Neural progenitor cell (in vitro differentiated cells): Measurements from ENCODE around the gene AK4. TPM values are rescaled to one million over a fixed set of nuclear protein-coding genes. Genes with fewer than 3 reads are reported as not detected.

Experiments
- DNase-seq: peaks from one replicate; pipeline ENCODE4 v3.0.0-alpha.2; 2016; ENCODE audit warnings: low spot score
- H2AFZ ChIP-seq: fragments of 200-600 bp; sonication (generic); replicated peaks from 2 replicates; pipeline ENCODE4 v1.6.1; 2016; ENCODE audit warnings: antibody characterized with exemption
- H3F3A ChIP-seq: fragments of 200-600 bp; sonication (generic); 2 replicates; pipeline ENCODE4 v1.6.1; 2016; ENCODE audit warnings: antibody characterized with exemption, low read depth
- H3K27ac ChIP-seq: fragments of 200-600 bp; sonication (generic); 2 replicates; pipeline ENCODE4 v1.5.1; 2016; ENCODE audit warnings: mild to moderate bottlenecking
- H3K27me3 ChIP-seq: fragments of 200-600 bp; sonication (generic); 2 replicates; pipeline ENCODE4 v1.6.1; 2016; ENCODE audit warnings: mild to moderate bottlenecking, moderate library complexity
- H3K36me3 ChIP-seq: fragments of 200-600 bp; sonication (generic); 2 replicates; pipeline ENCODE4 v1.5.1; 2016
- H3K4me1 ChIP-seq: fragments of 200-600 bp; sonication (generic); 2 replicates; pipeline ENCODE4 v1.6.1; 2016; ENCODE audit warnings: mixed run types
- H3K4me2 ChIP-seq: fragments of 200-600 bp; sonication (generic); 2 replicates; pipeline ENCODE4 v1.6.1; 2016
- H3K4me3 ChIP-seq: fragments of 200-600 bp; sonication (generic); 2 replicates; pipeline ENCODE4 v1.5.1; 2016
- H3K79me2 ChIP-seq: fragments of 200-600 bp; sonication (generic); 2 replicates; pipeline ENCODE4 v1.6.1; 2016; ENCODE audit warnings: low read depth
- H3K9ac ChIP-seq: fragments of 200-600 bp; sonication (generic); 2 replicates; pipeline ENCODE4 v1.6.1; 2016
- H3K9me3 ChIP-seq: fragments of 200-600 bp; sonication (generic); 2 replicates; pipeline ENCODE4 v1.5.1; 2016; ENCODE audit warnings: low read depth
- H4K20me1 ChIP-seq: fragments of 200-600 bp; sonication (generic); 2 replicates; pipeline ENCODE4 v1.6.1; 2016; ENCODE audit warnings: low read depth
- H3K27ac Mint-ChIP-seq: 3 replicates; pipeline ENCODE4 v1.8.0; 2021; ENCODE audit warnings: mixed read lengths
- H3K27me3 Mint-ChIP-seq: 2 replicates; pipeline ENCODE4 v1.8.0; 2022; ENCODE audit warnings: low read depth, mild to moderate bottlenecking, inconsistent platforms, moderate library complexity, mixed read lengths; ENCODE audit not compliant: insufficient read depth
- H3K36me3 Mint-ChIP-seq: 3 replicates; pipeline ENCODE4 v1.8.0; 2021; ENCODE audit warnings: mixed read lengths
- H3K4me1 Mint-ChIP-seq: 3 replicates; pipeline ENCODE4 v1.8.0; 2021; ENCODE audit warnings: mixed read lengths
- H3K4me3 Mint-ChIP-seq: 3 replicates; pipeline ENCODE4 v1.8.0; 2021; ENCODE audit warnings: mild to moderate bottlenecking, moderate library complexity, mixed read lengths
- H3K9me3 Mint-ChIP-seq: 3 replicates; pipeline ENCODE4 v1.8.0; 2020; ENCODE audit warnings: mixed read lengths
- CTCF ChIP-seq: fragments of 200-600 bp; sonication (generic); IDR thresholded peaks from 2 replicates; pipeline ENCODE4 v1.5.1; 2017; ENCODE audit warnings: antibody characterized with exemption, mild to moderate bottlenecking
- EZH2 ChIP-seq: fragments of 200-600 bp; sonication (generic); IDR thresholded peaks from 2 replicates; pipeline ENCODE4 v1.6.1; 2017; ENCODE audit warnings: antibody characterized with exemption, mild to moderate bottlenecking, moderate library complexity
- EZH2phosphoT487 ChIP-seq: fragments of 200-600 bp; sonication (generic); IDR thresholded peaks from 2 replicates; pipeline ENCODE4 v1.6.1; 2017; ENCODE audit warnings: antibody characterized with exemption
- total RNA-seq: library from RNA; depleted of rRNA; stranded (reverse); fragments of >200 nt; gene quantifications from 2 replicates; pipeline ENCODE4 v1.2.3, GENCODE V29; 2015; ENCODE audit warnings: low replicate concordance

Gene AK4
- total RNA-seq, 1 donor from 2014 or later, result 31.5 TPM

GRCh38 chr1:65266476-65266875, 118.5 kb downstream of the AK4 start:
- H3K9me3 Mint-ChIP-seq, result no peaks in the 10 kb centered on the region
- H2AFZ ChIP-seq, result no peak overlapping the region
- peaks cover 4% of the 10 kb centered on the region for H3K27me3 Mint-ChIP-seq
- no peaks in the 10 kb centered on the region for H3K36me3 ChIP-seq
- H3K79me2 ChIP-seq, result no peaks in the 10 kb centered on the region
- no peak overlapping the region for H3K27ac Mint-ChIP-seq
- TF ChIP-seq CTCF (no peak), EZH2phosphoT487 (no peak), EZH2 (no peak)
- H3K27ac ChIP-seq, result no peak overlapping the region
- DNase-seq, result no peak
- H3K4me1 ChIP-seq, result peaks cover 16% of the 10 kb centered on the region
- H4K20me1 ChIP-seq, result no peaks in the 10 kb centered on the region
- peaks cover 18% of the 10 kb centered on the region for H3K4me1 Mint-ChIP-seq
- H3K27me3 ChIP-seq, result peaks cover 10% of the 10 kb centered on the region
- H3K4me2 ChIP-seq, result peak overlapping the region; percentile 84
- no peaks in the 10 kb centered on the region for H3K9me3 ChIP-seq
- no peak overlapping the region for H3K9ac ChIP-seq
- H3K4me3 ChIP-seq, result peak overlapping the region; percentile 51
- H3K36me3 Mint-ChIP-seq, result no peaks in the 10 kb centered on the region
- H3F3A ChIP-seq, result peaks cover 9% of the 10 kb centered on the region
- peak overlapping the region; percentile 84 for H3K4me3 Mint-ChIP-seq

DNA sequence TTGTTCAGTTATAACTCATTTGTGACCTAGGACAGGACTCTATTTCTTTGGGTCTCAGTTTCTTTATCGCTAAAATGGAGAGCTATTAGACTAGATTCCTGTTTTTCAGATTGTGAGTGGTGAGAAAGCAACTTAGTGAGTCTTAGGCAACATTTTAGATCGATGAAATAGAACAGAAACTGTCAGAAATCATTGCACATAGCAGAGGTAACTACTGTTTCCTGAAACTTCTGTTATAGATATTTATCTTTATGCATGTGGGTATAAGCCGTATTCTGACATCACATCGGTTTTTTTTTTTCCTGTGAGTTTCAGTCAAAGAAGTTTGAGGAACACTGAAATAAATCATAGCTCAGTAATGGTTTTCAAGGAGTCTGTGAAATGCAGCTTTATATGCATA, 119.3 kb downstream of the AK4 start:
- no peak overlapping the region for H3K27ac ChIP-seq
- Mint-ChIP-seq H3K9me3 (no peaks in the 10 kb centered on the region), H3K4me1 (peaks cover 18% of the 10 kb centered on the region), H3K4me3 (no peak overlapping the region), H3K27ac (no peak overlapping the region), H3K27me3 (peaks cover 4% of the 10 kb centered on the region), H3K36me3 (no peaks in the 10 kb centered on the region)
- peaks cover 10% of the 10 kb centered on the region for H3K27me3 ChIP-seq
- H2AFZ ChIP-seq, result no peak overlapping the region
- no peak overlapping the region for H3K4me2 ChIP-seq
- H3K9ac ChIP-seq, result no peak overlapping the region
- H3K4me1 ChIP-seq, result peaks cover 16% of the 10 kb centered on the region
- H3K4me3 ChIP-seq, result no peak overlapping the region
- TF ChIP-seq CTCF (no peak), EZH2phosphoT487 (no peak), EZH2 (no peak)
- no peaks in the 10 kb centered on the region for H4K20me1 ChIP-seq
- DNase-seq, result no peak
- no peaks in the 10 kb centered on the region for H3K36me3 ChIP-seq
- no peaks in the 10 kb centered on the region for H3K79me2 ChIP-seq
- H3F3A ChIP-seq, result peaks cover 9% of the 10 kb centered on the region
- no peaks in the 10 kb centered on the region for H3K9me3 ChIP-seq

GRCh38 chr1:65267683-65268082, 119.7 kb downstream of the AK4 start:
- no peaks in the 10 kb centered on the region for H3K9me3 ChIP-seq
- no peaks in the 10 kb centered on the region for H4K20me1 ChIP-seq
- H3K4me3 ChIP-seq, result no peak overlapping the region
- peaks cover 4% of the 10 kb centered on the region for H3K27me3 Mint-ChIP-seq
- H3F3A ChIP-seq, result peaks cover 9% of the 10 kb centered on the region
- peaks cover 10% of the 10 kb centered on the region for H3K27me3 ChIP-seq
- no peak overlapping the region for H3K27ac Mint-ChIP-seq
- no peak overlapping the region for H3K4me3 Mint-ChIP-seq
- peaks cover 18% of the 10 kb centered on the region for H3K4me1 Mint-ChIP-seq
- no peak for TF ChIP-seq CTCF
- TF ChIP-seq EZH2, result no peak
- no peaks in the 10 kb centered on the region for H3K79me2 ChIP-seq
- H3K9me3 Mint-ChIP-seq, result no peaks in the 10 kb centered on the region
- peaks cover 16% of the 10 kb centered on the region for H3K4me1 ChIP-seq
- no peak overlapping the region for H2AFZ ChIP-seq
- no peak for DNase-seq
- no peaks in the 10 kb centered on the region for H3K36me3 ChIP-seq
- H3K36me3 Mint-ChIP-seq, result no peaks in the 10 kb centered on the region
- no peak overlapping the region for H3K9ac ChIP-seq
- no peak overlapping the region for H3K27ac ChIP-seq
- no peak overlapping the region for H3K4me2 ChIP-seq
